ENCODE data around the gene RRAS2.

RRAS2 gene

DNA sequence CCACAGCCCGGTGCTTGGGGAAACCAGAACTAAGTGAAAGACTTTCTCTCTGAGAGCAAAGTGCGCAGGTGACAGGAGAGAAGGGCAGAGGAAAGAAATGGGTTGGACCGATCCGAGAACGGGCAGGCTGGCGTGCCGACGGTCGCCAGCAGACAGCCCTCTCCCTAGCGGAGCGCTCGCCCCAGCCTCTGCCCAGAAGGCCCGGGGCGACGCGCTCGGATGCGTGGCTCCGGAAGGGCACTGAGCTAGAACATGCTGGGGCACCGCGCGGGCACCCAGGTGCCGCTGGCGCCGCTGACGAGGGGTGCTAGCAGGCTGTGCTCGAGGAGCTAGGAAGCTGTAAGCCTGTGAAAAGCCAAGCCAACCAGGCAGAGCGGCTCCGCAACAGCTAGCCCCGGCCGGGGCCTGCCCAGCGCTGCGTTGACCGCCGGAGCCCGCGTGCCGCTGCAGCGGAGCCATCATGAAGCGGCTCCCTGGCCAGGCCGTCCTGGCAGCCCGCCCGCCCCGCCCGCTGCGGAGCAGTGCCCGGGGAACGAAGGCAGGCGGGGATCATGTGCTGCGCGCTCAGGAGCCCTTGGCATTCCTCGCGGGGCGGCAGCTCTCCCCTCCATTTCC lies 22.1 kb upstream of the RRAS2 start:
- ATAC-seq (ENCODE audit: low read depth) = peak; percentile 95
- Mint-ChIP-seq H3K9me3 (no peaks in the 10 kb centered on the region), H3K4me1 (peaks cover 17% of the 10 kb centered on the region), H3K27ac (peak overlapping the region; percentile 88), H3K36me3 (no peaks in the 10 kb centered on the region), H3K27me3 (no peaks in the 10 kb centered on the region), H3K4me3 (peak overlapping the region; percentile 86)
- peak; percentile 65 to 69 for DNase-seq (ENCODE audit: low spot score in 2 of 2)

DNA sequence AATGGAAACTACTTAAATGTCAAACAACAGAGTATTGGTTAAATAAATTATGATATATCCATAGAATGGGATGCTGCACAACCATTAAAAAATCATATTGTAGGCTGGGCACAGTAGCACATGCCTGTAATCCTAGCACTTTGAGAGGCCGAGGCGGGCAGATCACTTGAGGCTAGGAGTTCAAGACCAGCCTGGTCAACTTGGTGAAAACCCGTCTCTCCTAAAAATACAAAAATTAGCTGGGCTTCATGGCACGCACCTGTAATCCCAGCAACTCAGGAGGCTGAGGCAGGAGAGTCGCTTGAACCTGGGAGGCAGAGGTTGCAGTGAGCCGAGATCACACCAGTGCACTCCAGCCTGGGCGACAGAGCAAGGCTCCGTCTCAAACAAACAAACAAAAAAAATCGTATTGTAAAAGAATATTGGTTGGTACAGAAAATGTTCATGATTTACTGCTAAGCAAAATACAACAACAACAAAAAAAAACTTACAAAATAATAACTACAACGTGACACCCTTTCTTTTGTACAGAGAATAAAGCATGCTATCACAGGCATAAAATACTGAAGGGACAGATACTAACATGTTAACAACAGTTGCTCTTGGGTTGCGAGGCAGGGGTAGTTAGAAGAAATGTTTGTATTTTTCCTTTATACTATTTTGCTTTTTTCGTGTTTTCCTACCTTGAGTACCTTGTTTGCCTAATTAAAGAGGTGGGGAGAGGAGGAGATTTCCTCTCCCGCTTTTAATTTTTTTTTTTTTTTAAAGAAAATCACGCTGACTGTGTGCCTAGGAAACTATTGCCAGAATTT lies 21.3 kb upstream of the RRAS2 start:
- Mint-ChIP-seq H3K36me3 (no peaks in the 10 kb centered on the region), H3K4me3 (peak overlapping the region; percentile 86), H3K27ac (peak overlapping the region; percentile 88), H3K27me3 (no peaks in the 10 kb centered on the region), H3K9me3 (no peaks in the 10 kb centered on the region), H3K4me1 (peaks cover 17% of the 10 kb centered on the region)
- DNase-seq (ENCODE audit: low spot score in 2 of 2) (no peak), ATAC-seq (ENCODE audit: low read depth) (no peak)

DNA sequence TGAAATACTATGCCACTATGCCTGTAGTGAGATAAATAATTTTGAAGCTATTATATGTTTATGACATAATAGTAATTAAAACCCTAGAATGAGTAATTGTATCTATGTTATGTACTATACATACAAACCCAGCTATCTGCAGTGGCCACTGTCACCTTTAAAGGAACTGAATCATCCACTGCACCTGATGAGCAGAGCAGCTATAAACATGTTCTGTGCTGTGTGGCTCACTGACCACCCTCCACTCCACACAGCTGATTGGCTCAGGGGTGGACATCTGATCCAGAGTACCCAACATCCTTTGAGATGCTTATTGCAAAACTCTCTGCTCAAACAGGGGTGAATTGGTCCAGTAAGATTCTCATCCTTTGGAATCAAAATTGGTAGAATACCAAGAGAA lies 19.2 kb upstream of the RRAS2 start:
- no peak for ATAC-seq (ENCODE audit: low read depth)
- Mint-ChIP-seq H3K9me3 (no peaks in the 10 kb centered on the region), H3K4me3 (no peak overlapping the region), H3K4me1 (peaks cover 14% of the 10 kb centered on the region), H3K27me3 (no peaks in the 10 kb centered on the region), H3K27ac (no peak overlapping the region), H3K36me3 (no peaks in the 10 kb centered on the region)
- DNase-seq (ENCODE audit: low spot score in 2 of 2) = no peak

DNA sequence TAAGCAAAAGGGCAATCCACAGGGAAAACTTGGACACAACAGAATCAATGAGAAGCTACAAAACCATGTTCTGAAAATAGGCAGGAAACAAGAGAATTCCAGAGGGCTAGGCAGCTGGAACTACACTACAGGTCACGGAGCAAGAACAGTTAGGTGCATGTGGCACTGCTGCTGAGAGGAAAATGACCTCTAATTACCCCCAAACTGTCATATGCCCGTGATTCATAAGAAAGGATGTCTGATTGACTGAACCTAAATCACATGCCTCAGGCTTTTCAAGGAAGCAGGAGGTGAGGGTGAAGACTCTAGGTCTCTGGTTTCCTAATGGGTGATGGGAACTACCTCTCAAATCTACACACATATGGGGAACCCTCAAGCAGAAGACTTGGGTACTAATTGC lies 17.9 kb upstream of the RRAS2 start:
- Mint-ChIP-seq H3K36me3 (no peaks in the 10 kb centered on the region), H3K27me3 (no peaks in the 10 kb centered on the region), H3K4me1 (peaks cover 14% of the 10 kb centered on the region), H3K9me3 (no peaks in the 10 kb centered on the region), H3K4me3 (no peak overlapping the region), H3K27ac (no peak overlapping the region)
- DNase-seq (ENCODE audit: low spot score in 2 of 2) = no peak
- no peak for ATAC-seq (ENCODE audit: low read depth)

DNA sequence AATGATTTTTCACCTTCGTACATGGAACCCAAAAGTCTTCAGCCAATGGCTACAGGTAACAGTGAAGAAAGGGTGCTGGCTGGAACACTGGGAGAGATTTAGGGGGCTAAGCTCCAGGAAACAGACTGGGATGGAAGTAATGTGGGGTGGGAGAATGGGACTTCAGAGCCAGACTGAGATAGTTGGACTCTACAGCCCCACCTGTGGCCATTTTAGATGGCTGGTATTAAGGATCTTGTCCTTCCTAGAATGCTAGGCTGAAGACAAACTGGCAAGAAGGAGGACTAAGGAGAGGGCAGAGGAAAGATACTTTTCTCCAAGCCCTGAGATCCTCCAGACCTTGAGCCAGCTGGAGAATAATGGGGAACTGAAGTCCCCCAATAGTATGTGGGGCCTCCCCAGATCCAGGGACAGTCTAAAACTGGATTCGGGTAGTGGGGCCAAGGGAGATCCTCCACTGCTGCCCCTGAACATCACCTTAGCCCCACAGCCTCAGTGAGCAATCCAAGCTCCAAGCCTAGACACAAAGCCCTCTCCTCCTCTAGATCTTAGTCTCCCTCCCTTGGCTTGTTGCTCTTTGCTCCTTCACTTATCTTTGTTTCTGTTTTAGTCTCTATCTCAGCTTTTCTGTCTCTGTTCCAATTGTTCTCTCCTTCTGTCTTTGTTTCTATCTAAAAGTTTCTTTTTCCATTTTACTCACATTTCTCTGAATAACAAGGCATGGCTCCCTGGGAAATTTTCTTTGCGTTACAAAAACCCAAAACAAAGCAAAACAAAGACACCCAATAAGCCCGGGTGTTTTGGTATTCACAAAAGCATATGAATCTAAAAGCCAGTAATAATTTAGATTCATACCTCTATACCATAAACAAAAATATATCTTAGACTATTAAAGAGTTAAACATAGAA lies 16.2 kb upstream of the RRAS2 start:
- no peaks in the 10 kb centered on the region for H3K36me3 Mint-ChIP-seq
- no peak overlapping the region for H3K4me3 Mint-ChIP-seq
- ATAC-seq (ENCODE audit: low read depth) (no peak), DNase-seq (ENCODE audit: low spot score in 2 of 2) (no peak)
- no peak overlapping the region for H3K27ac Mint-ChIP-seq
- H3K27me3 Mint-ChIP-seq = no peaks in the 10 kb centered on the region
- H3K9me3 Mint-ChIP-seq = no peaks in the 10 kb centered on the region
- peaks cover 8% of the 10 kb centered on the region for H3K4me1 Mint-ChIP-seq

DNA sequence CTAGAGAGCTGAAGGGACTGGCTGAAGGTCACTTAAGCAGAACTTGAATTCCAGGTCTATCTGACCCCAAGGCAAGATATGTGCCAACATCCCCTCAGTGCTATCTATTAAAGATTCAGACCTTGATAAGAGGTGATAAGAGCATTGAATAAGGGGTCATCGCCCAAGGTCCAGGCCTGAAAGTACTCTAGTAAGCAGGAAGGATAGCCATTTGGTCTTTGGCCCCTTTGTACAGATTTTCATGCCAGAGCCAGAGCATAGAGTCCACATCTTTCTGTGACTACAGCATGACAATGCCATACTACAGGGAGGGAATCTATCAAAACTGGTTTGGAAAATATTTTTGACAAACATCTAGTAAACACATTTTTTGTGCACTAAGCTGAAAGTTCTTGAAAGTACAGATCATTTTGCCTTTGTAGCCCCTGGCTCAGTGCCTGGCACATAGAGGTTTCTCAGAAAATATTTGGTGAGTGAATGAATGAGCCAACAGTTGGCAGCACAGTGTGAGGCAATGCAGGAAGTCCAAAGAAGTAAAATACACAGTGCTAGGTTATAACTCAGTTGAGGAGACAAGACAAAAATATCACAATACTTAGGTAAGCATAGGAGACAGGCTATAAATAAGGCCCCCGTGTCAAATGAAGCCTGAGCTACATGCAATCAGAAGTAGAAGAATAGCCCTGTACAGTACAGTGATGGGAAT lies 15.1 kb upstream of the RRAS2 start:
- Mint-ChIP-seq H3K36me3 (no peaks in the 10 kb centered on the region), H3K9me3 (no peaks in the 10 kb centered on the region), H3K4me1 (peaks cover 13% of the 10 kb centered on the region), H3K27ac (peak overlapping the region; percentile 28), H3K4me3 (no peak overlapping the region), H3K27me3 (no peaks in the 10 kb centered on the region)
- DNase-seq (ENCODE audit: low spot score in 2 of 2) (no peak), ATAC-seq (ENCODE audit: low read depth) (no peak)

DNA sequence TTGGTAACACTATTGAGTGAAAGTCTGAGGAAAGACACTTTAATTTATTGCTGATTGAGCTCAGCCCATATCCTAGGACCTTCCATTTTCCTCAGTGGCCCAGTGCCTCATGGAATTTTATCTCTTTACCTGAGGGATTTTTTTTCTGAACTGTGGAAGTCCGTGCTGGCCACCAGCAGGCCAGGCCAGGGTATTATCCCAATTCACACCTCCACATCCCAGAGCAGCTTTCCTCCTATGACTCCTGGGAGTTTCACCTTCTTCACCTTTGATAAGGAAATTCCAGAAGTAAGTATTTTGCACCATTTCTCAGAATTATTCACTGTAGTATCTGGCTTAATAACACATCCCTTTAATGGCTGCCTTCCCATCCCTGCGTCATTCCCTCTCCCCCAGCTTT lies 13.0 kb upstream of the RRAS2 start:
- Mint-ChIP-seq H3K4me3 (no peak overlapping the region), H3K27me3 (no peaks in the 10 kb centered on the region), H3K9me3 (no peaks in the 10 kb centered on the region), H3K27ac (no peak overlapping the region), H3K4me1 (peaks cover 16% of the 10 kb centered on the region), H3K36me3 (no peaks in the 10 kb centered on the region)
- no peak for DNase-seq (ENCODE audit: low spot score in 2 of 2)
- no peak for ATAC-seq (ENCODE audit: low read depth)

DNA sequence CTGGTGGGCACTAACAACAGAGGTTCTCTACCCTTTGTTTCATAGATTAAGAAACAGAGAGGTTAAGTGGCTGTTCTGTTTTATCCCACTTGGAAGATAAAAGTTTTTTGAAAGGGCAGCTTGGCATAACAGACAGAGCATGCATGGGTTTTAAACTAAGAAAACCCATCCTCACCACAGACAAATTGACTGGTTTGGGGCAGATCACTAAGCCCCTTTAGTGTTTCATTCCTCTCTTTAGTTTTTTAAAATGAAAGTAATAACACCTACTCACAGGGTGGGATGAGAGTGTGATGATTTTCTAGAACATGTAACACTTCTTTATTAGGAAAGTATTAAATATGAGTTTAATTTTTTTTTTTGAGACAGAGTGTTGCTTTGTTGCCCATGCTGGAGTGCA lies 12.3 kb upstream of the RRAS2 start:
- Mint-ChIP-seq H3K4me1 (peaks cover 13% of the 10 kb centered on the region), H3K36me3 (no peaks in the 10 kb centered on the region), H3K9me3 (no peaks in the 10 kb centered on the region), H3K27me3 (no peaks in the 10 kb centered on the region), H3K4me3 (no peak overlapping the region), H3K27ac (no peak overlapping the region)
- ATAC-seq (ENCODE audit: low read depth) = no peak
- no peak for DNase-seq (ENCODE audit: low spot score in 2 of 2)

DNA sequence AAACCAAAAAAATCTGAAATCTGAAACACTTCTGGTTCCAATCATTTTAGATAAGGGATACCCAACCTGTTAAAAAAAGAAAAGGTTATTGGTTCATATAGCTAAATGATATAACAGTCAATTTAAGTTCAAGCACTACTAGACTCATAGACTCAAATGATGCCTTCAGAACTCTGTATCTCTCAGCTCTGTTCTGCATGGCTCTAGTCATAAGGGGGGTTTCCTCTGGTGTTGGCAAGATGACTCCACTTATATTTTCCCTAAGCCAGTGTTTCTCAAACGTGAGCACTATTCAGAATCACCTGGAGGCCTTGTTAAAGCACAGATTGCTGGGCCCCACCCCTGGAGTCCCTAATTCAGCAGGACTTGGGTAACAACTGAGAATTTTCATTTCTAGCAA lies 11.5 kb upstream of the RRAS2 start:
- H3K4me3 Mint-ChIP-seq = no peak overlapping the region
- ATAC-seq (ENCODE audit: low read depth) (peak; percentile 56), DNase-seq (ENCODE audit: low spot score in 2 of 2) (no peak)
- no peak overlapping the region for H3K27ac Mint-ChIP-seq
- peaks cover 13% of the 10 kb centered on the region for H3K4me1 Mint-ChIP-seq
- no peaks in the 10 kb centered on the region for H3K9me3 Mint-ChIP-seq
- H3K27me3 Mint-ChIP-seq = no peaks in the 10 kb centered on the region
- no peaks in the 10 kb centered on the region for H3K36me3 Mint-ChIP-seq

DNA sequence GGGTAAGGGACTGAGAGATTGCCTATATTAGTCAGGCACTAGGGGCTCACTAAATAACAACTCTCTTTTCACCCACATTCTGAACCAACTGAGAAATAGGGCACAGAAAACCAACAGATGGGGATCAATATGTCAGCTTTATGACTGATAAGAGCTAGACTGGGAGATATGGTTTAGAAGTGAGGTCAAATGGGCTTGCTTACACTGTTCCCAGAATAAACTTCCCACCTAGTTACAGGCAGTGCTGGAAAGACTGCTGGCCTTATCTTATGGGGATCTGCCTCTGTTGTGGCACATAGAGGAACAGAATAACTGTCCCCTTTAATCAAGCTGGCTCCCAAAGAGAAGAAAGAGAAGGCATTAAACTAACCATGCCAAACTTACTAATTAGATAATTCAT lies 10.6 kb upstream of the RRAS2 start:
- Mint-ChIP-seq H3K27ac (peak overlapping the region; percentile 45), H3K4me1 (peaks cover 13% of the 10 kb centered on the region), H3K9me3 (no peaks in the 10 kb centered on the region), H3K36me3 (no peaks in the 10 kb centered on the region), H3K27me3 (no peaks in the 10 kb centered on the region), H3K4me3 (no peak overlapping the region)
- DNase-seq (ENCODE audit: low spot score in 2 of 2) (no peak), ATAC-seq (ENCODE audit: low read depth) (peak; percentile 24)

DNA sequence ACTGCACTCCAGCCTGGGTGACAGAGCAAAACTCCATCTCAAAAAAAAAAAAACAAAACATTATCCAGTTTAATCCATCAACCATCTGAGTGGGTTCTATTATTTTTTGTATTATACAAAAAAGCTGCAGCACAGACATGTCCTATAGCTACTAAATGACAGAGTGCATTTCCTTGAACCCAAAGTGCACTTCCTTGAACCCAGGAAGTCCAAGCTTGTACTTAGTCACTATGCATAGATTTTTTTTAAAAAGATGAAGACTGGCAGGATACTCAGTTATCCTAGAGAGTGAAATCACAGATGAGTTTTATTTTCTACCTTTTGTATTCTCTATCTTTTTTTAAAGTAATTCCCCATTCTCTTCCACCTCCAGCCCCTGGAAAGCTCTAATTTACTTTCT lies 8.0 kb upstream of the RRAS2 start:
- peaks cover 13% of the 10 kb centered on the region for H3K4me1 Mint-ChIP-seq
- no peaks in the 10 kb centered on the region for H3K36me3 Mint-ChIP-seq
- DNase-seq (ENCODE audit: low spot score in 2 of 2) (no peak), ATAC-seq (ENCODE audit: low read depth) (no peak)
- no peak overlapping the region for H3K4me3 Mint-ChIP-seq
- H3K9me3 Mint-ChIP-seq = no peaks in the 10 kb centered on the region
- no peak overlapping the region for H3K27ac Mint-ChIP-seq
- no peaks in the 10 kb centered on the region for H3K27me3 Mint-ChIP-seq

DNA sequence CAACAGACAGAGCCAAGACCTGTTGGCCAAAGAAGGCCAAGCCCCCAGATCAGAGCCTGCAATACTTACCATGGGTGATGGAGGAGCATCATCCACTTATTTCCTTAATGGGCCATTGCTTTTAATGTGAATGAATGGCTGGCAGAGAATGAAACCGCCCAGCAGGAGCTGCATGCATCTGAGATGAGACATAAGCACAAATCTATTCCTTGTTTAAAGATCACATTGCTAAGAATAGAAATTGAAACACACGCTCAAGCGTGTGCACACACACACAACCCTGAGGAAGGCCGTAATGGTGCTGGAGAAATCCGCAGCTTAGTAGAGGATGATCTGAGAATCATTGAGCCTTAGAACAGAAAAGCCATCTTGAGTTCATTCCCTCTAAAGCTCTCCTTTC lies 5.3 kb upstream of the RRAS2 start:
- no peak overlapping the region for H3K4me3 Mint-ChIP-seq
- DNase-seq (ENCODE audit: low spot score in 2 of 2) (no peak), ATAC-seq (ENCODE audit: low read depth) (no peak)
- peaks cover 12% of the 10 kb centered on the region for H3K4me1 Mint-ChIP-seq
- no peaks in the 10 kb centered on the region for H3K36me3 Mint-ChIP-seq
- no peaks in the 10 kb centered on the region for H3K9me3 Mint-ChIP-seq
- H3K27ac Mint-ChIP-seq = no peak overlapping the region
- H3K27me3 Mint-ChIP-seq = no peaks in the 10 kb centered on the region

DNA sequence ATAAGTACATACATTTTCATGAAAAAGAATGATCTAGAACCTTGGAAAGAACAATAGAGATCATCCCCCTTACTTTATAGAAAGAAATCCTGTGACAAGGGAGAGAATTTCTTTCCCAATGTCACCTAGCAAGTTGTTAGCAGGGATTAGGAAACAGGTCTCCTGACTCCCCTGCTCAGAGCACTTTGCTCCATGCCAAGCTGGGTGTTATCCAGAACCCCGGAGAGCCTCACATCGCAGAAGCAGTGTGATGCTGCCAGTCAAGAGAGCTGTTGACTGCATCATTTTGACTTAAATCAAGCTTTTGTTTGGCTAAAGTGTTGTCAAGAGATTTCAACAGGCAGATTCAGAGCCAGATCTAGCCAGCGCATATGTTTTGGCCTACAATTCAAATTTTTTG lies 3.6 kb upstream of the RRAS2 start:
- no peak for ATAC-seq (ENCODE audit: low read depth)
- Mint-ChIP-seq H3K9me3 (no peaks in the 10 kb centered on the region), H3K36me3 (peaks cover 2% of the 10 kb centered on the region), H3K27me3 (no peaks in the 10 kb centered on the region), H3K4me1 (peaks cover 11% of the 10 kb centered on the region), H3K27ac (no peak overlapping the region), H3K4me3 (no peak overlapping the region)
- no peak for DNase-seq (ENCODE audit: low spot score in 2 of 2)

DNA sequence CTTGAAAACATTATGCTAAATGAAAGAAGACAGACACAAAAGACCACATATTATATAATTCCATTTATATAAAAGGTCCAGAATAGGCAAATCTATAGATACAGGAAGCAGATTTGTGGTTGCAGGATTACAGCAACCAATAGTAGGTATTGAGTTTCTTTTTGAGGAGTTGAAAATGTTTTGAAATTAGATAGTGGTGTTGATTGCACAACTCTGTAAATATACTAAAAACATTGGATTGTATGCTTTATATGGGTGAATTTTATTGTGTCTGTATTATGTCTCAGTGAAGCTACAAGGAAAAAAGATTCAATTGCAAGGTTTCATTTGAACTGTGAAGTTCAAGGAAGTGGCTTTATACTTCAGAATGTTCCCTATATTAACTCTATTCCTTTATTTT lies 3.0 kb upstream of the RRAS2 start:
- H3K4me3 Mint-ChIP-seq = no peak overlapping the region
- H3K4me1 Mint-ChIP-seq = peaks cover 18% of the 10 kb centered on the region
- ATAC-seq (ENCODE audit: low read depth) (no peak), DNase-seq (ENCODE audit: low spot score in 2 of 2) (no peak)
- no peaks in the 10 kb centered on the region for H3K9me3 Mint-ChIP-seq
- no peak overlapping the region for H3K27ac Mint-ChIP-seq
- H3K36me3 Mint-ChIP-seq = peaks cover 2% of the 10 kb centered on the region
- H3K27me3 Mint-ChIP-seq = no peaks in the 10 kb centered on the region

Data from memory B cell (primary cell).